Fibroblast of peridontal ligament (primary cell): Measurements from ENCODE around the gene VAV2.
"Not testable (repeated sequence)": the region's sequence is repeated elsewhere in the genome, so short reads cannot be mapped to it uniquely, and the experiment has no call there.

Experiments used
- DNase-seq: peaks from one replicate; pipeline ENCODE4 v3.0.0-alpha.2; 2010; ENCODE audit errors: extremely low read depth

Gene VAV2

DNA sequence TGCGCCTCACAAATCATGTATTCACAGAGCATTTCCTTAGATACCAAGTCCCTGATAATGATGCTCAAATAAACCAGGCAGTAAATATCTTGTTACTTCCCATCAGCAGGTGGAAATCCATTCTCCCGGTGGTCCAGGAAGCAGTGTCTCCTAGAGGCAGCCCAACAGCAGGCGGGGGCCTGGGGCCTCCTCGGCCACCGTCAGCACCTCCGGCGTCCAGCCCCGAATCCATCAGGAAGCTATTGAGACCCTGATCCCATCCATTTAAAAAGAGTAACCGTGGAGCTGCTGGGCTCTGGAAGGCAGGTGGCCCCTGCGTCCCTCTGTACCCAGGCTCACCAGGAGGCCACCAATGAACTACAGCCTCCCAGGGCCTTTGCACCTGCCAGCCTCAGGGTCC lies 54.0 kb downstream of the VAV2 start:
- DNase-seq, result no peak

DNA sequence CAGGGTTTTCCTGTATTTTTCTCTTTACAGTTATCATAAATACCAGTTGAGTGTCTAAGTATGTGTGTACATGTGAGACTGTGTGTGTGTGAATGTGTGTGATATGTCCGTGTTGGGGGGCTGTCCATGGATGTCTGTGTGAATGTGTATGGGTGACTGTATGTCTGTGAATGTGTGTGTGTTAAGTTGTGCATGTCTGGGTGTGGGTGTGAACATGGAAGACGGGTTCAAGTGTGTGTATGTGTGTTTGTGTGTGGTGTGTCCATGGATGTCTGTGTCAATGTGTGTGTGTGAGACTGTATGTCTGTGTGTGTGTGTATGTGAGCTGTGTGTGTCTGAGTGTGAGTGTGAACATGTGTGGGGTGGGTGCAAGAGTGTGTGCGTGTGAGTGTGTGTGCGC lies 55.0 kb downstream of the VAV2 start:
- no peak for DNase-seq

DNA sequence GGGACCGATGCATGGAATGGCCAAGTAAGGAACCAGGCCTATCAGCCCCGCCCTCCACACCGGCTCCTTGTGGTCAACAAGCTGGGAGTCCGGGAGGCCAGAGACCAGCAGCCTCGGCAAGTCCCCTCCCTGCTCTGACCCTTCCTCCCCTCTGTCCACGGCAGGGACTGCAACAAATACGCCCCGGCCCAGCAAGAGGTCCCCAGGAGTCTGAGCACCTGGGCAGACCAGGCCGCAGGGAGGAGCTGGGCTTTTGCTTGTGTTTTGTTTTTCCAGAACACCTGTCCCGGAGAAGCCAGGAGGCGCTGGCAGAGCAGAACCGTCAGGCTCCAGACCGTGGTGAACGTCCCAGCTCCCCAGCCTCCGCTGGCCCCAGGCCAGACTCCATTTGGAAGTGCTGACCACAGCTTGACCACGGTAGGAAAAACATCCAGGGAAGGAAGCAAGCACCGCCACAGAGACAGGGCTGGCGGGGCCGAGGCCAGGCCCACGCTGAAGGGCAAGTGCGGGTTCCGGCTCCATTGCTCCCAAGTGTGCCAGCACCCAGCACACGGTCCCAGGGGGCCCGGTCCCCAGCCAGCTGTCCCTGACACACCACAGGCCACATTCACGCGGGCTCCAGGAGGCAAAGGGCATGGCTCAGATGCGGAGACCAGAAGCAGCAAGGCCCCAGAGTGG lies 56.7 kb downstream of the VAV2 start:
- DNase-seq, result peak; percentile 58

DNA sequence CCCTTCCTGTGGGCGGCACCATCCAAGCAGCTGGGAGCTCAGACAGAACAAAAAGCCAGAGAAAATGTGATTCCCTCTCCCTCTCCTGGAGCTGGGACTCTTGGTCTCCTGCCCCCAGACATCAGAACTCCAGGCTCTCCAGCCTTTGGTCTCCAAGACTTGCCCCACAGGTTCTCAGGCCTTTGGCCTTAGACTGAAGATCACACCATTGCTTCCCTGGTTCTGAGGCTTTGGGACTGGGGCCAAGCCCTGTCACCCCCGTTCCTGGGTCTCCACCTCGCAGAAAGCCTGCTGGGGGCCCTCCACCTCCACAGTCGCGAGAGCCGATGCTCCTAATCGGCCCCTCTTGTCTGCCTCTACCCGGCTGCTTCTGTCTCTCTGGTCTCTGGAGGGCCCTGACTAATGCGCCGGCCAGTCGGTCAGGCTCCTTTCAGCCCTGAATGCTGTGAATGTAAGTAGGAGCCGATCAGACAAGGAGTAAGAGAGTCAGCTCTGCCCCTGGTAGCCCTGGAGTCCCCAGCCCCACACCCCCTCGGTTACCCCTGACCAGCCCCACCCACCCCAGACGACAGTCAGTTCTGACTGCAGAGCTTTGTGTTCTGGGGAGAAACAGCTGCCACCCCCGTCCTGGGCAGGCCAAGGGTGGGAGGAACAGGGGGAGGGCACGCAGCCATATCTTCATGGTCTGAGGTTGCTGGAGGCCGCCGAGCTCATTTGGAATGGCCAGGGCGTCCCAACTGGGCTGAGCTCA lies 57.5 kb downstream of the VAV2 start:
- no peak for DNase-seq

DNA sequence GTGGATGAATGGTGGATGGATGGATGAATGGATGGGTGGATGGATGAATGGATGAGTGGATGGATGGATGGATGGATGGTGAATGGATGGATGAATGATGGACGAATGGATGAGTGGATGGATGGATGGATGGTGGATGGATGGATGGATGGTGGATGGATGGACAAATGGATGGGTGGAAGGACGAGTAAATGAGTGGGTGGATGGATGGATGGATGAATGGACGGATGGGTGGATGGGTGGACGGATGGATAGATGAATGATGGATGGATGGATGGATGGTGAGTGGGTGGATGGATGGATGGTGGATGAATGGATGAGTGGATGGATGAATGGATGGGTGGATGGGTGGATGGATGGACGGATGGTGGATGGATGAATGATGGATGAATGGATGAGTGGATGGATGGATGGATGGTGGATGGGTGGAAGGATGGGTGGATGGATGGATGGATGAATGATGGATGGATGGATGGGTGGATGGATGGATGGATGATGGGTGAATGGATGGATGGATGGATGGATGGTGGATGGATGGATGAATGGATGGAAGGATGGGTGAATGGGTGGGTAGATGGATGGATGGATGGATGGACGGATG lies 58.6 kb downstream of the VAV2 start:
- DNase-seq, result no peak

DNA sequence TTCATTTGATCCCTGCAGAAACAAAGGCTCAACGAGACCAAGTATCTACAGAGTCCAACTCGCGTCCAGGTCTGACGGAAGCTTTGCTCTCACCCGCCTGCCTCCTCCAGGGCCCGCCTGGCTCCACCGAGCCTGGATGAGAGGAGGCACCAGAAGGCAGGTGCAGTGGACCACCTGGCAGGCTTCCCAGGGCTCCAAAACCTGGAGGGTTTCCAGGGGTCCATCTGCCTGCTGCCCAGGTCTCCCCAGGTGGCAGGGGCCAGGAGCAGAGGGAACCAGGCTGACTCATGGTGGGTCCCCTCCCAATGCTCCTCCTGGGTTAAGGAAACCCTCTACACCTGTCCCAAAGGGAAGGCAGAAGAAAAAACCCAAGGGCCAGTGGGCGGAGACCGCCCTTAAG lies 59.5 kb downstream of the VAV2 start:
- no peak for DNase-seq

DNA sequence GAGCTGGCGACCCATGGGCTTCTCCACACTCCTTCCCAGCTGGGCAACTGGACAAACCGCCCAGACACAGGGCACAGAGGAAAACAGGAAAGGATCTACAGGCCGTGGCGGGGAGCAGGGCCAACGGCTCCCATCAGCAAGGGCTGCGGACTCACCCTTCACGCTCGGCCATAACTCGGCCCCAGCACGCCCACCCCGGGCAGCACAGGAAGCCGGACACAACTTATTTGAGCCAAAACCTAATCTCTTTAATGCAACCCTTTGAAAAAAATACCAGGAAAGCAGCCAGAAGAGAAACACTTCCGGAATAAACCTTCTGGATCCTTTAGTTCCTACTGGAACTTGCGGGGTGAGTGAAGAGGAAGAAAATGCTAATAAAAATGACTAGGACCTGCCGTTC lies 59.9 kb downstream of the VAV2 start:
- no peak for DNase-seq

DNA sequence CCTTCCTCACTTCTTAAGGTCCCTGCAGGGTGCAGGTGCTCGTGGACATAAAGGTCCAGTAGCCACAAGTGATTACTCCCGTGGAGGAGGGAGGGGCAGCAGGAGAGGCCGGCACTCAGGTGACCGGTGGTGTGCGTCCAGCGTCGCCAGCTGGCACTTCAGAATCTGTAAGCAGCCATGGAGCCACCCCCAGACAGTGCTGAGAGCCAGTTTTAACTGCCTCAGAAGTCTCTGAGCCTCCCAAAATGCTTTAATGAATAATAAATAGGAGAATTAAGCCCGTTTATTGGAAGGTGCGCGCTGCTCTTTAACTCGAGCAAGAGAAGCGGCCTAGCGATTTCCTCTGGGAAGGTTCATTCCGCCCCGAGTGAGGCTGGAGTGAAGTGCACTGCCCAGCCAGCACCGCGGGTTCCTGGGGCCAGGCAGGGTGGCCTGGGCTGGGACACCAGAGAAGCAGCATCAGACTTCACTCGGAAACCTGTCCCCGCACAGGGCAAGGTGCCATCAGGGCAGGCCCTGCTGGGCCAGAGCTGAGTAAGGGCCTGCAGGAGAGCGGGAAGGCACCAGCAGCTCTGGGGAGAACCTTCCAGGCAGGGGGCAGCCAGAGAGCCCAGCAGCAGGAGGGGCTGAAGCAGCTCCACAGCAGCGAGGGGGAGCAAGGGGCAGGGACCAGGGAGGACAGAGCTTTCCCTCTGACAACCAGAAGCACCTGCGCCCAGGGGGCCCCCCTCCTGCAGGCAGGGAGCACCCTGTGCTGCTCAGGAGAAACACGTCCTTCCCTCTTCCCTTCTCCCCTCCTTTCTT lies 61.2 kb downstream of the VAV2 start:
- DNase-seq, result no peak

DNA sequence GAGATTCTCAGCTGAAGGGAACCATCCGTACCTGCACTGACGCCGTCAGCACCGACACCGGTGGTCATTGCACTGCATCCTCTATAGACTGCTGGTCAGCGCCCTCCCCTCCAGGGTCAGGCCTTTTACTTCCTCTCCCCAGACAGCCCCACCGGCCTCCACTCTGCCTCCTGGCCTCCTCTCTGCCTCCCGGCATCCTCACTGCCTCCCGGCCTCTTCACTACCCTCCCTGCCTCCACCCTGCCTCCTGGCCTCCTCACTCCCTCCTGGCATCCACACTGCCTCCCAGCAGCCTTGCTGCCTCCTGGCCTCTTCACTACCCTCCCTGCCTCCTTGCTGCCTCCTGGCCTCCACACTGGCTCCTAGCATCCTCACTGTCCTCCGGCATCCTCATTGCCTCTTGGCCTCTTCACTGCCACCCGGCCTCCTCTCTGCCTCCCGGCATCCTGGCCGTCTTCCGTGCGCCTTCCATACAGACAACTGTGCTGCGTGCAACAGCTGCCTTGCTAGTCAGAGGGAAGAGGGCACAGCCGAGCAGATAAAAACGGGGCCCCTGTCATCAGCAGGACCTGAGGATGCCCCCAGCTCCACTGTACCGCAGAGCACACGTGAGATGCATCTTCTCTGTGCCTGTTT lies 62.0 kb downstream of the VAV2 start:
- DNase-seq, result no peak

DNA sequence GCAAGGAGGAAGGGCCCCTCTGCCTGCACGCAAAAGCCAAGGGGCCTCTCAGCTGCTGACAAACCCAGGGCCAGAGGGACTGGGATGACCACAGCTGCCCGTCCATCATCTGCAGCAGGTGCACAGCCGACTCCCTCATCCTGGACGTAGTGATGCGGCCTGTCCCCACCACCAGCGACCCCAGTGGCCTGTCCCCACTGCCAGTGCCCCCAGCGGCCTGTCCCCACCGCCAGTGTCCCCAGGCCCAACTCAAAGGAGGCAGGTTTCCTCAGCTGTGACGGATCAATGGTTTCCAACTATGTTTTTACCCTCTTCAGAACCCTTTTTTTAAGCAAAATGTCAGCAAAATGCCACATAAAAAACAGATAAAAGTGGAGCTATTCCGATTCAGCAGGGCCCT lies 62.5 kb downstream of the VAV2 start:
- DNase-seq, result no peak

DNA sequence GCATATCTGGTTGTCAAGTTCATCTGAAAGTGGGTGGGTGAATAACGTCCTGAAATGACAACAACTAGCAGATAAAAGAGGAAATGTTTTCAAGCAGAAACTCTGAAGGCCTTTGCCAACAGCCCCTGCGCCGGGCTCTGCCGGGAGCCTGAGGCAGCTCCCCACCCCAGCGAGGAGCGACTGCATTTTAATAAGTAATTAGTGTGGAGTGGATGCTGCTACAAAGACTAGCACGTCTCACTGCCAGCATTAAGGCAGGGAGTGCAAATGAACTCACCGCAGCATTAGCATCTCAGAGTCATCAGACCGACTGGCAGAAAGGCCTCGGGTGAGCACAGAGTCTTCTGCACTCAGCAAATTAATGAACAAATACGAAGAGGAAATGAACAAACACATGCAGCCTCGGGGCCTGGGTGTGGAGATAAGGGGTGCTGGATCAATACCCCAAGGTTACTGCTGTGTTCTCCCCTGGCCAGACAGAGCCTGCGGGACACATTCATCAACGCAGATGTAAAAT lies 63.8 kb downstream of the VAV2 start:
- DNase-seq, result no peak

DNA sequence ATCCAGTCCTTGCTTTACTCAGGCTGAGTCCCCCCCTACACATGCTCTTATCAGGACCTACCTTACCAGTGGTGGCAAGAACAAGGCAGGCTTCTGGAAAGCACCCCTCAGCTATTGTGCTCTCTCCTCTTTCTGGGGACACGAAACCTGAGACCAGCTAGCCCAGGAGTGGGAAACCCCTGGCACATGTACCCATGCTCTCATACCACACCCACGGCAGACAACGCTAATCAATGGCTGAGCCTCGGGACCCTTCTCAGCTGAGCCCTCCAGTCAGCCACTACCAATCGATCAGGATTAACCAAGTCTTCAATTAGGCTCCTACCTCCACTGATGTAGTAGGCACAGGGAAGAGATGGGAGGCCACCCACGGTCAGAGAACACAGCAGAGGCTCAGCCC lies 65.1 kb downstream of the VAV2 start:
- DNase-seq, result no peak

DNA sequence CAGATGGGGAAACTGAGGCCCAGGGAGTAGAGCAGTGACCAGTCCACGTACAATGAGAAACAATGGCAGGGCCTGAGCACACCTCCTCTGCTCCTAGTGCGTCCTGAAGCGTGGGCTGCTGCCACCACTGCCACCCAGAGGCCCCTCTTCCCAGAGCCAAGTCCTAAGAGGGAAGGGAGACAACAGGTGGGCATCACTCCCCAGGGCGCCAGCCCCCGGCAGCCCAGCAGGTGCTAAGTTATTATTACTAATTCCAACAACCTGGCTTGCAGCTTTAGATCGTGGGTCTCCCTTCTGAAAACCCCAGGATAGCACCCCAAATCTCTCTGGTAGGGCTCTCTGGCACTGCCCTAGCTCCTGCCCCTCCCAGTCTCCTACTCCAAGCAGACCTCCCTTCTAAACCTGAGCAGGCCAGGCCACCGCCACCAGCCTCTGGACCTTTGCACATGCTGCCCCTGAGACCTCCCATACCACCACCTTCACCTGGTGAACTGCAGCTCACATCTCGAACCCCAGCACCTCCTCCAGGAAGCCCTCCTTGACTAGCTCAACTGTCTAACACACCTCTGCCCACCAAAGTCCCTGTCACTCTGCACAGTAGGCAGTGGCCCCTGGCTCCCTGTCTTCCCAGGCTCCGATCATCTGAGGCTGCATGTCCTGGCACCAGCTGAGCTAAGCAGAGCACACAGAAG lies 65.8 kb downstream of the VAV2 start:
- no peak for DNase-seq

DNA sequence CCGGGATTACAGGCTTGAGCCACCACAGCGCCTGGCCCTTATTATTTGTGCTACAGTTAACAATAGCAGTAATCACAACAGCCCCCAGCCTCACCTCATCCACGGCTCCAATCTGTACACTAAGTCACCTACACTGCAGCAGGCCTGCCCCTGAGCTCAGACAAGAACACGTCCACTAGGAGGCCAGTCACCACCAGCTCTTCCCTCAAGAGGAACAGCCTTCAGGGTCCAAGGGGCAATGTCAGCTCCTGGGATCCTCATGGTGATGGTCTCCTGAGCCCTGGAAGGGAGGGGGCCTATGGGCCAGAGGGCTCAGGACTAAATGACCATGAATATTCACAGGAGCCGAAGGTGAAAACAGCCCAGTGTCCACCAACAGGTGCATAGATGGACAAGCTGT lies 67.7 kb downstream of the VAV2 start:
- DNase-seq, result no peak

DNA sequence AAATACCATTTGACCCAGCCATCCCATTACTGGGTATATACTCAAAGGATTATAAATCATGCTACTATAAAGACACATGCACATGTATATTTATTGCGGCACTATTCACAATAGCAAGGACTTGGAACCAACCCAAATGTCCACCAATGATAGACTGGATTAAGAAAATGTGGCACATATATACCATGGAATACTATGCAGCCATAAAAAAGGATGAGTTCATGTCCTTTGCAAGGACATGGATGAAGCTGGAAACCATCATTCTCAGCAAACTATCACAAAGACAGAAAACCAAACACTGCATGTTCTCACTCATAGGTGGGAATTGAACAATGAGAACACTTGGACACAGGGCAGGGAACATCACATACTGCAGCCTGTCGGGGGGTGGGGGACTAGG lies 68.5 kb downstream of the VAV2 start:
- DNase-seq, result not testable (repeated sequence)

DNA sequence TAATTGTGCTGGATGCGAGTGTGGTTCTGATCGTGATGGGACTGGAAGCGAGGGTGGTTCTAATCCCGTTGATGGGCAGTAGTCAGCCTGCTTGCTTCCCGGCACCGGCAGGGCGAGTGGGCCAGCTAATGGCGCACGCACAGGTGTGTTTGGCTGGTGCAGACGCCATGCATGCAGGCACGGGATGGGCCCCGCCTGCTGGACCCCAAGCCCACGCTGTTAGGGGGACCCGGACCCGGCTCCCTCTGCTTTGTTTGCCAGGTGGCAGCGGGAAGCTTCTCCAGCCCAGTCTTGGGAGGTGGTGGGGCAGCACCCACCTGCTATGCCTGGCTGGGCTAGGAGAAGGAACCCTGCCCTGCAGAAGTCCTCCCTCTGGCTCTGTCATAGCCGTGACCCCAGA lies 70.3 kb downstream of the VAV2 start:
- no peak for DNase-seq

DNA sequence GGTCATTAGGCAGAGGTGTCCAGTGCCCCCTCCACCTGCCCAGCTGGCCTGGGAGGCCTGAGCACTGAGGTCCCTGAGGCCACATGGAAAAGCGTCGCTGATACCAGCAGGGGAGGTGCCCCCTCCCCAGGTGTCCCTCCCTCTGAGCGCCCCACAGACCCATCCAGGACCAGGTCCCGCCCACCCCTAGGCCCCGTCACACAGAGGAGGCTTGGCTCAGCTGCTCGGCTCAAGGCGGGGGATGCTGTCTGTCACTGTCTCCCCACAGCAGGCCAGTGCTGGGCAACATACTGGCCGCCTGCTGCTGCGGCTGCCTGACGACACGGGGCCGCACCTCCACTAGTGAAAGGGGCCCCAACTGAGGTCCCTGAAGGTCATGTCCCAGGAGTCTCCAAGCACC lies 71.7 kb downstream of the VAV2 start:
- DNase-seq, result no peak

DNA sequence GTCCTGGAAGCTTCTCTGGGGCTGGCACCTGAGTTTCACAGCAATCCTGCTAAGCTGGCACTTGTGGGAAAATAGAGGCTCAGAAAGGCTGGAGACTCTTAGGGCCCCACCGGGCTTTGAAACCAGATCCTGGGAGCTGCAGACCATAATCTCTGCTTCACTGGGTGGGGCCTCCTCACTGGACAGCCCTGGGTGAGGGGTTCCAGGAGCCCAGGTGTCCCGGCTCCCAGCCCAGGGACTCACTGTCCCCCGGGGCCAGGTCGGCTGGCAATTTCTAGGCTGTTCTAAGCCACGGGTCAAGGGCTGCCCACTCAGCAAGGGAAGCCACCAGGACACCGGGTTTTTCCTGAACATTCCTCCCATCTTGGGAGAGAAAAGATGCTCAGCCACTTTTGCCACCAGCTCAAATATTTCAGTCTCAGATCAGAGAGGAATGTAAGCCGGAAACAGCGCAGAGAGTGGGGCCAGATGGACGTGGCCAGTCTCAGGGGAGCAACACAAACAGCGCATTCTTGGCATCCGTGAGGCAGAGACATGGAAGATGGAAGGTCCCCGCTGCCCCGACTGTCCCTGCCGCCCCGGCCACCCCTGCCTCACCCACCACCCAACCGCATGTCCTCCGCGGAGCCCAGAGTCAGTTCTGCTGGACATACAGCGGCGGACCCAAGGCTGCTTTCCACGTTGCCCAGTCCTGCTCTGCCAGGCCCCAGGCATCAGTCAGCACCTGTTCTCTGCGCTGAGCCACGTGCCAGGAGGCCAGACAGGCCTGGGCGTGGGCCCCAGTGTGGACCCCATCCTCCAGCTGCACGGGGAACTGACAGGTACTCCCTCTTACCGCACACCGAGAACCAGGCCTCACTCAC lies 72.6 kb downstream of the VAV2 start:
- no peak for DNase-seq

DNA sequence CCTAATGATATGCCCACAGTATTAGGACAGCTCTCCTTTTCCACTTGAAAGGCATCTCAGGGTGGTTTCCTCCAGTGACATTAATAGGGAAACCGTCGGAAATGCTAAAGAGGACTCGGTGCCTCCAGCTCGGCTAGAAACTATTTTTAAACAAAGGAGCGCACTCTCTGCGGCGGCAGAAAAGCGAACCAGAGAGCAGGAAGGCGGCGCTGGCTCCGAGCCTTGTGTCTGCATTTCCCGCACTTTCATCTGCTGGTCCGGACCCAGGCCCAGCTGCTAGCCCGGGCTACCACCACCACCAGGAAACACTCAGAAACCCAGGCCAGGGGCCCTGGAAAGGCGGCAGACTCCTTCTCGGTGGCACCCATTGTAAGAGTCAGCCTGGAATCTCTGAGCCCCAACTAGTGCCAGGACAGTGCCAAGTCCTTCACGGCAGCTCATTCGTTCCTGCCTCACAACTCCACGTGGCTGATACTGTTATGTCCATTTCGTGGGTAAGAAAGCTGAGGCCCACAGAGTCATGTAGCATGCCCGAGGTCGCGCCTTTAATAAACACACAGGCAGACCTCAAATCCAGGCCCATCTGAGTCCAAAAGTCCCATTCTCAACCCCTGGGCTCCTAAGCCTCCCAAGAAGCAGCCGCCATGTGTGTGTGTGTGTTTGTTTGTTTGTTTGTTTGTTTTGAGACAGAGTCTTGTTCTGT lies 73.9 kb downstream of the VAV2 start:
- DNase-seq, result no peak

DNA sequence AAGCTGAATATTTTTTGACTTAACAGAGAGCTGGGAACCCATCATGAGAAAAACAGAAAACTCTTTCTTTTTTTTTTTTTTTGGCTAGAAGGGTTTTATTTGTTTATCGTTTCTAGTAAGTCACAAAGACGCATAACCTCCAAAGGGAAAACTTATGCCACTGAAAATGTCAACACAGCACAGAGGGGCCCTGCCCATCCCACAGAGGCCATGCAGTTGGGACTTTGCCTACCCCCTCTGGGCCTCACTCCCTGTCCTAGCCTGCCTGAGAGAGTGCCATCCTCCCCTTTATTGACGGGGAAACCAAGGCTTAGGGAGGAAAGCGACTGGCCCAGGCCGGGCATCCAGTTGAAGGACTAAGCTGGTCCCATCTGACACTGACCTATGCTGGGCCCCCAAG lies 74.7 kb downstream of the VAV2 start:
- peak; percentile 9 for DNase-seq
